ENCODE measurements around the gene IGSF21.

- TF ChIP-seq CTCF (IDR thresholded peaks at IDR 0.05) (no peak), OVOL2 (CRISPR knock-in tag; IDR thresholded peaks at IDR 0.05; ENCODE audit: borderline replicate concordance) (no peak)
Measured at GRCh38 chr1:18412882-18413353, 305.3 kb downstream of the IGSF21 start.

Measured in WTC11 (cell line).